ENCODE measurements around the gene ZNF117. TPM values are rescaled to one million over a fixed set of nuclear protein-coding genes. Genes with fewer than 3 reads are reported as not detected.
A peak's percentile ranks its signal among the peaks of the same experiment; 100 is the strongest.
"Not testable (repeated sequence)": the region's sequence is repeated elsewhere in the genome, so short reads cannot be mapped to it uniquely, and the experiment has no call there.

The ZNF117 gene
- total and polyA plus RNA-seq, 2 of the 4 experiments (the other 2 are of a cell fraction), result 2.9 to 4.0 TPM

GRCh38 chr7:65034120-65034782 is 43.4 kb upstream of the ZNF117 start:
- CTCF ChIA-PET, result interaction anchor here (0.6 kb wide), 1 partner anchor 47 kb away, joined by 4 read pairs; no protein-coding TSS in a partner anchor
- POLR2A ChIA-PET (ENCODE audit: unreplicated experiment), result not testable (repeated sequence)

GRCh38 chr7:65033391-65033790 is 42.6 kb upstream of the ZNF117 start:
- H4K5ac ChIP-seq (ENCODE audit: low read depth, low read length); BruUV-seq (replicated peaks); intact Hi-C loops (cut with micrococcal nuclease): not testable (repeated sequence)

More at GRCh38 chr7:65034120-65034782, 43.4 kb upstream of the ZNF117 start:
- H3K27me3 ChIP-seq (ENCODE audit: control insufficient read depth, insufficient read depth, low read length); H4K20me1 ChIP-seq (ENCODE audit: insufficient read depth, low read length); in situ Hi-C loops (cut with MboI; ENCODE audit: low sequenced_read_pairs); H3K56ac ChIP-seq (ENCODE audit: extremely low read depth, insufficient read depth, low read length); H3K18ac ChIP-seq (ENCODE audit: low read depth, low read length); dilution Hi-C loops (cut with HindIII; ENCODE audit: low sequenced_read_pairs, unreplicated experiment); H3K9me1 ChIP-seq (ENCODE audit: insufficient read depth, low read length); H2AK5ac ChIP-seq (ENCODE audit: low read depth, low read length); intact Hi-C loops (cut with micrococcal nuclease); H3K4me2 ChIP-seq (ENCODE audit: low read depth, low read length); H3K9me3 ChIP-seq (ENCODE audit: control insufficient read depth, insufficient read depth, low read length); ATAC-seq (ENCODE audit: low read depth); H3K9ac ChIP-seq (ENCODE audit: low read depth, low read length); H2BK5ac ChIP-seq (ENCODE audit: low read depth, low read length, poor library complexity, severe bottlenecking); H3K79me1 ChIP-seq (ENCODE audit: low read depth in 1 of 2, low read length in 2 of 2); H3K4ac ChIP-seq (ENCODE audit: low read depth, low read length); H3K4me3 ChIP-seq (ENCODE audit: insufficient read depth, low read depth, low read length); H3K36me3 ChIP-seq (ENCODE audit: control insufficient read depth, insufficient read depth, low read length); H2BK15ac ChIP-seq (ENCODE audit: low read depth, low read length); BruUV-seq (replicated peaks); H3K23ac ChIP-seq (ENCODE audit: low read depth, low read length); H2AFZ ChIP-seq (replicated peaks; ENCODE audit: low read length, poor library complexity); H4K5ac ChIP-seq (ENCODE audit: low read depth, low read length); H2BK20ac ChIP-seq (ENCODE audit: low read depth, low read length); H2AK9ac ChIP-seq (replicated peaks; ENCODE audit: low read depth, low read length, poor library complexity); H3K14ac ChIP-seq (replicated peaks; ENCODE audit: low read depth, low read length); H3K4me1 ChIP-seq (ENCODE audit: control insufficient read depth, insufficient read depth, low read length); H2BK120ac ChIP-seq (ENCODE audit: low read depth, low read length): not testable (repeated sequence)
- no CpG with 5 or more reads among the region's 10 CpGs for WGBS, 2 experiments (ENCODE audit: extremely low coverage in 2 of 2, insufficient read length in 1 of 2)
- Histone ChIP-seq H3K27ac (ENCODE audit: insufficient read depth, low read length) (peak overlapping the region; percentile 7; the same call in 1 of the 2 replicates), H4K91ac (ENCODE audit: insufficient read depth, low read depth, low read length) (0 out of 2 replicates have a peak overlapping the region, but pooled peaks have one; percentile 47), H4K8ac (ENCODE audit: low read depth in 2 of 2, low read length in 2 of 2) (0 out of 4 replicates have a peak overlapping the region, but pooled peaks of 1 of the 2 experiments have one; percentile 39)
- peak; percentile 67 for DNase-seq

More at GRCh38 chr7:65033391-65033790, 42.6 kb upstream of the ZNF117 start:
- H2BK20ac ChIP-seq (ENCODE audit: low read depth, low read length); ATAC-seq (ENCODE audit: low read depth); H3K36me3 ChIP-seq (ENCODE audit: control insufficient read depth, insufficient read depth, low read length); H3K56ac ChIP-seq (ENCODE audit: extremely low read depth, insufficient read depth, low read length); H3K4me3 ChIP-seq (ENCODE audit: insufficient read depth, low read depth, low read length); H2AK9ac ChIP-seq (replicated peaks; ENCODE audit: low read depth, low read length, poor library complexity); H4K91ac ChIP-seq (ENCODE audit: insufficient read depth, low read depth, low read length); H3K27me3 ChIP-seq (ENCODE audit: control insufficient read depth, insufficient read depth, low read length); H3K14ac ChIP-seq (replicated peaks; ENCODE audit: low read depth, low read length); H3K27ac ChIP-seq (ENCODE audit: insufficient read depth, low read length); H3K9ac ChIP-seq (ENCODE audit: low read depth, low read length); H3K18ac ChIP-seq (ENCODE audit: low read depth, low read length); DNase-seq; H2AK5ac ChIP-seq (ENCODE audit: low read depth, low read length); POLR2A ChIA-PET (ENCODE audit: unreplicated experiment); H2BK120ac ChIP-seq (ENCODE audit: low read depth, low read length); H2BK5ac ChIP-seq (ENCODE audit: low read depth, low read length, poor library complexity, severe bottlenecking); in situ Hi-C loops (cut with MboI; ENCODE audit: low sequenced_read_pairs); H3K9me3 ChIP-seq (ENCODE audit: control insufficient read depth, insufficient read depth, low read length); dilution Hi-C loops (cut with HindIII; ENCODE audit: low sequenced_read_pairs, unreplicated experiment); H3K4me1 ChIP-seq (ENCODE audit: control insufficient read depth, insufficient read depth, low read length); H3K9me1 ChIP-seq (ENCODE audit: insufficient read depth, low read length); H3K4me2 ChIP-seq (ENCODE audit: low read depth, low read length); H2BK15ac ChIP-seq (ENCODE audit: low read depth, low read length); H2AFZ ChIP-seq (replicated peaks; ENCODE audit: low read length, poor library complexity); H3K79me1 ChIP-seq (ENCODE audit: low read depth in 1 of 2, low read length in 2 of 2); H3K23ac ChIP-seq (ENCODE audit: low read depth, low read length); CTCF ChIA-PET; H4K8ac ChIP-seq (ENCODE audit: low read depth in 2 of 2, low read length in 2 of 2); H4K20me1 ChIP-seq (ENCODE audit: insufficient read depth, low read length); H3K4ac ChIP-seq (ENCODE audit: low read depth, low read length): not testable (repeated sequence)
- 97% methylated on average over 6 of the region's 30 CpGs; no CpG with 5 or more reads in 1 of the 2 experiments for WGBS, 2 experiments (ENCODE audit: extremely low coverage in 2 of 2, insufficient read length in 1 of 2)

Data from IMR-90 (cell line).